Endodermal cell (in vitro differentiated cells): ENCODE measurements around the gene IL21R. TPM values are rescaled to one million over a fixed set of nuclear protein-coding genes. Genes with fewer than 3 reads are reported as not detected.

Experiments used
- DNase-seq: peaks from one replicate; pipeline ENCODE4 v3.0.0-alpha.2; 2017
- H3K27ac ChIP-seq: 2 replicates; pipeline ENCODE4 v1.5.1; 2013; ENCODE audit warnings: mild to moderate bottlenecking, low read depth, low read length, moderate library complexity
- H3K27me3 ChIP-seq: 2 replicates; pipeline ENCODE4 v1.6.1; 2013; ENCODE audit warnings: mild to moderate bottlenecking, low read length, moderate library complexity; ENCODE audit not compliant: insufficient read depth, control insufficient read depth, poor library complexity, severe bottlenecking
- H3K36me3 ChIP-seq: 2 replicates; pipeline ENCODE4 v1.7.0; 2013; ENCODE audit warnings: mild to moderate bottlenecking, low read length, moderate library complexity; ENCODE audit not compliant: control insufficient read depth, insufficient read depth
- H3K4me1 ChIP-seq: one replicate; pipeline ENCODE4 v1.7.0; 2013; ENCODE audit warnings: low read length; ENCODE audit not compliant: control insufficient read depth, insufficient read depth
- H3K4me3 ChIP-seq: 2 replicates; pipeline ENCODE4 v1.5.1; 2013; ENCODE audit warnings: mild to moderate bottlenecking, low read length, moderate library complexity
- H3K9ac ChIP-seq: 2 replicates; pipeline ENCODE4 v1.6.1; 2013; ENCODE audit warnings: mild to moderate bottlenecking, low read length, moderate library complexity; ENCODE audit not compliant: poor library complexity, severe bottlenecking; ENCODE audit errors: extremely low read depth
- H3K9me3 ChIP-seq: 2 replicates; pipeline ENCODE4 v1.6.1; 2013; ENCODE audit warnings: mild to moderate bottlenecking, low read length, moderate library complexity; ENCODE audit not compliant: control insufficient read depth
- H3K27ac Mint-ChIP-seq: 2 replicates; pipeline ENCODE4 v1.8.0; 2020; ENCODE audit warnings: mixed read lengths
- H3K27me3 Mint-ChIP-seq: 2 replicates; pipeline ENCODE4 v1.8.0; 2021; ENCODE audit warnings: mild to moderate bottlenecking, mixed read lengths; ENCODE audit not compliant: insufficient read depth
- H3K36me3 Mint-ChIP-seq: 2 replicates; pipeline ENCODE4 v1.8.0; 2020; ENCODE audit warnings: low read depth, mixed read lengths
- H3K4me1 Mint-ChIP-seq: 2 replicates; pipeline ENCODE4 v1.8.0; 2020; ENCODE audit warnings: mixed read lengths
- H3K4me3 Mint-ChIP-seq: 2 replicates; pipeline ENCODE4 v1.8.0; 2020; ENCODE audit warnings: mild to moderate bottlenecking, moderate library complexity, mixed read lengths
- H3K9me3 Mint-ChIP-seq: 2 replicates; pipeline ENCODE4 v1.8.0; 2020; ENCODE audit warnings: mild to moderate bottlenecking, mixed read lengths
- WGBS, 2 experiments: methylation state at CpG; one replicate each; pipeline versions ENCODE4 v1.1.5 to v1.1.7; 2013; ENCODE audit warnings: missing lambda C conversion rate in 2 of 2, mixed read lengths in 1 of 2; ENCODE audit not compliant: insufficient coverage in 1 of 2, insufficient read length in 1 of 2; 5-methylcytosine and 5-hydroxymethylcytosine counted together
- total RNA-seq, 2 donors: library from RNA; stranded (reverse); fragmentation: NEBNext Ultra II Directional in 1 of 2; extraction: Animal tissue kit (Norgen Biotek cat#: 25700) in 1 of 2; gene quantifications; 2 replicates in 1 of 2; 3 replicates in 1 of 2; pipeline ENCODE4 v1.2.1, GENCODE V29; 2021
- TF ChIP-seq, protein P1 (sequence below): fragments of 200-600 bp; sonication (generic); conservative IDR thresholded peaks from 2 replicates; pipeline ENCODE4 v1.5.0; 2021; ENCODE audit warnings: antibody characterized with exemption, mild to moderate bottlenecking

Gene IL21R
- total RNA-seq, 2 donors from 2014 or later = 0.18 TPM; not detected in 1

GRCh38 chr16:27356794-27357193 lies 45.2 kb upstream of the IL21R start:
- no peaks in the 10 kb centered on the region for H3K27me3 Mint-ChIP-seq
- Histone ChIP-seq H3K9me3 (peaks cover 7% of the 10 kb centered on the region), H3K36me3 (peaks cover 47% of the 10 kb centered on the region), H3K27ac (no peak overlapping the region), H3K9ac (no peak overlapping the region), H3K27me3 (no peaks in the 10 kb centered on the region), H3K4me1 (no peaks in the 10 kb centered on the region), H3K4me3 (no peak overlapping the region)
- no peak overlapping the region for H3K27ac Mint-ChIP-seq
- WGBS, 2 experiments = 91% methylated on average over 4 of the region's 4 CpGs; no CpG with 5 or more reads in 1 of the 2 experiments
- H3K4me3 Mint-ChIP-seq = no peak overlapping the region
- no peak for DNase-seq
- TF ChIP-seq, protein P1, sequence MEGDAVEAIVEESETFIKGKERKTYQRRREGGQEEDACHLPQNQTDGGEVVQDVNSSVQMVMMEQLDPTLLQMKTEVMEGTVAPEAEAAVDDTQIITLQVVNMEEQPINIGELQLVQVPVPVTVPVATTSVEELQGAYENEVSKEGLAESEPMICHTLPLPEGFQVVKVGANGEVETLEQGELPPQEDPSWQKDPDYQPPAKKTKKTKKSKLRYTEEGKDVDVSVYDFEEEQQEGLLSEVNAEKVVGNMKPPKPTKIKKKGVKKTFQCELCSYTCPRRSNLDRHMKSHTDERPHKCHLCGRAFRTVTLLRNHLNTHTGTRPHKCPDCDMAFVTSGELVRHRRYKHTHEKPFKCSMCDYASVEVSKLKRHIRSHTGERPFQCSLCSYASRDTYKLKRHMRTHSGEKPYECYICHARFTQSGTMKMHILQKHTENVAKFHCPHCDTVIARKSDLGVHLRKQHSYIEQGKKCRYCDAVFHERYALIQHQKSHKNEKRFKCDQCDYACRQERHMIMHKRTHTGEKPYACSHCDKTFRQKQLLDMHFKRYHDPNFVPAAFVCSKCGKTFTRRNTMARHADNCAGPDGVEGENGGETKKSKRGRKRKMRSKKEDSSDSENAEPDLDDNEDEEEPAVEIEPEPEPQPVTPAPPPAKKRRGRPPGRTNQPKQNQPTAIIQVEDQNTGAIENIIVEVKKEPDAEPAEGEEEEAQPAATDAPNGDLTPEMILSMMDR = no peak
- no peaks in the 10 kb centered on the region for H3K4me1 Mint-ChIP-seq
- no peaks in the 10 kb centered on the region for H3K9me3 Mint-ChIP-seq
- peaks cover 57% of the 10 kb centered on the region for H3K36me3 Mint-ChIP-seq

GRCh38 chr16:27359051-27359450 lies 42.9 kb upstream of the IL21R start:
- 96% methylated on average over 4 of the region's 4 CpGs; no CpG with 5 or more reads in 1 of the 2 experiments for WGBS, 2 experiments
- Mint-ChIP-seq H3K9me3 (no peaks in the 10 kb centered on the region), H3K27ac (no peak overlapping the region), H3K4me1 (peaks cover 1% of the 10 kb centered on the region), H3K27me3 (no peaks in the 10 kb centered on the region), H3K4me3 (no peak overlapping the region), H3K36me3 (peaks cover 52% of the 10 kb centered on the region)
- Histone ChIP-seq H3K4me3 (no peak overlapping the region), H3K4me1 (no peaks in the 10 kb centered on the region), H3K27me3 (no peaks in the 10 kb centered on the region), H3K9me3 (peaks cover 7% of the 10 kb centered on the region), H3K27ac (no peak overlapping the region), H3K36me3 (peaks cover 41% of the 10 kb centered on the region), H3K9ac (no peak overlapping the region)
- TF ChIP-seq, protein P1 = no peak
- DNase-seq = no peak

GRCh38 chr16:27359615-27360014 lies 42.4 kb upstream of the IL21R start:
- peaks cover 52% of the 10 kb centered on the region for H3K36me3 Mint-ChIP-seq
- Histone ChIP-seq H3K9me3 (peaks cover 7% of the 10 kb centered on the region), H3K9ac (no peak overlapping the region), H3K27me3 (no peaks in the 10 kb centered on the region), H3K27ac (no peak overlapping the region), H3K4me1 (no peaks in the 10 kb centered on the region), H3K4me3 (no peak overlapping the region), H3K36me3 (peaks cover 36% of the 10 kb centered on the region)
- WGBS, 2 experiments = 78 to 89% methylated on average over 3 to 6 of the region's 6 CpGs
- H3K9me3 Mint-ChIP-seq = no peaks in the 10 kb centered on the region
- H3K27me3 Mint-ChIP-seq = no peaks in the 10 kb centered on the region
- TF ChIP-seq, protein P1 = no peak
- no peak overlapping the region for H3K27ac Mint-ChIP-seq
- peaks cover 6% of the 10 kb centered on the region for H3K4me1 Mint-ChIP-seq
- no peak for DNase-seq
- no peak overlapping the region for H3K4me3 Mint-ChIP-seq
